Measurements from ENCODE around the gene NCLN. TPM values are rescaled to one million over a fixed set of nuclear protein-coding genes. Genes with fewer than 3 reads are reported as not detected.
A peak's percentile ranks its signal among the peaks of the same experiment; 100 is the strongest.

Gene NCLN
- total RNA-seq, 3 donors from 2014 or later = 52.6 to 103 (median 94.4) TPM

DNA sequence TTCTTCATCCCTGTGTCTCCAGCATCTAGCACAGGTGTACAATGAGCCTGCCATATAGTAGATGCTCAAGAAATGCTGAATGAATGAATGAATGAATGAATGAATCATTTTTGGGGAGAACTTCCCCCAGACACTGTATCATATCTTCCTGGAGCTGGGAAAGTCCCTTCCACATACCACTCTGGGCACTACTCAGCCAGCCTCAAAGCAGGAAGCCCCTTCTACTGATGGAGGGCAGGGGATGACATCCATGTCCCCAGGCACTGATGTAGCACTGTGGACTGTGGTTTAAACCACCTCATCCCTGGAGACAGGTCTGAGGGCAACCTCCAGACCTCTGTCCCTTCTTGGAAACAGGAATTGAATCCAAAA is 45.1 kb upstream of the NCLN start:
- Histone ChIP-seq H3K36me3 (ENCODE audit: low read depth) (no peaks in the 10 kb centered on the region), H3K4me3 (no peak overlapping the region), H3K4me1 (ENCODE audit: low read depth) (no peaks in the 10 kb centered on the region), H3K9me3 (no peaks in the 10 kb centered on the region)
- DNase-seq (peak in 1 of 3 donors; percentile 5), ATAC-seq (no peak)
- TF ChIP-seq, protein P1, sequence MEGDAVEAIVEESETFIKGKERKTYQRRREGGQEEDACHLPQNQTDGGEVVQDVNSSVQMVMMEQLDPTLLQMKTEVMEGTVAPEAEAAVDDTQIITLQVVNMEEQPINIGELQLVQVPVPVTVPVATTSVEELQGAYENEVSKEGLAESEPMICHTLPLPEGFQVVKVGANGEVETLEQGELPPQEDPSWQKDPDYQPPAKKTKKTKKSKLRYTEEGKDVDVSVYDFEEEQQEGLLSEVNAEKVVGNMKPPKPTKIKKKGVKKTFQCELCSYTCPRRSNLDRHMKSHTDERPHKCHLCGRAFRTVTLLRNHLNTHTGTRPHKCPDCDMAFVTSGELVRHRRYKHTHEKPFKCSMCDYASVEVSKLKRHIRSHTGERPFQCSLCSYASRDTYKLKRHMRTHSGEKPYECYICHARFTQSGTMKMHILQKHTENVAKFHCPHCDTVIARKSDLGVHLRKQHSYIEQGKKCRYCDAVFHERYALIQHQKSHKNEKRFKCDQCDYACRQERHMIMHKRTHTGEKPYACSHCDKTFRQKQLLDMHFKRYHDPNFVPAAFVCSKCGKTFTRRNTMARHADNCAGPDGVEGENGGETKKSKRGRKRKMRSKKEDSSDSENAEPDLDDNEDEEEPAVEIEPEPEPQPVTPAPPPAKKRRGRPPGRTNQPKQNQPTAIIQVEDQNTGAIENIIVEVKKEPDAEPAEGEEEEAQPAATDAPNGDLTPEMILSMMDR (IDR thresholded peaks at IDR 0.05) = no peak
- intact Hi-C loops (cut with DNase I, micrococcal nuclease) = no loop called here

DNA sequence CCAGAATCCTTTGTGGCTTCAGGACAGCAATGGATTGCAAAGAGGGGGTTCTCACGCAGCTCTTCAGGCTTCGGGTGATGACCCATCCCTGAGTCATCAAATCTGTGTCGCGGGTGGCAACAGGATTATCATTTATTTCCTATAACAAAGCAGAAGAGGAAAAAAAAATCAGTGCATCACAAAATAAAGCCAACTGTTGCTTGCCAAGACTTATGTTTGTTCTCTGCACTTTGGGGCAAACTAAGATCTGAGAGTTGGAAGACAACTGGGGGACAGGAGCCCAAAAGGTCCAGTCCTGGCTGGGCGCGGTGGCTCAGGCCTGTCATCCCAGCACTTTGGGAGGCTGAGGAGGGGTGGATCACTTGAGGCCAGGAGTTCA is 43.4 kb upstream of the NCLN start:
- Histone ChIP-seq H3K4me3 (no peak overlapping the region), H3K9me3 (no peaks in the 10 kb centered on the region), H3K36me3 (ENCODE audit: low read depth) (no peaks in the 10 kb centered on the region), H3K4me1 (ENCODE audit: low read depth) (no peaks in the 10 kb centered on the region)
- ATAC-seq = peak; percentile 50
- TF ChIP-seq, protein P1 (IDR thresholded peaks at IDR 0.05) = no peak
- intact Hi-C loops (cut with DNase I, micrococcal nuclease) = no loop called here
- DNase-seq = no peak

DNA sequence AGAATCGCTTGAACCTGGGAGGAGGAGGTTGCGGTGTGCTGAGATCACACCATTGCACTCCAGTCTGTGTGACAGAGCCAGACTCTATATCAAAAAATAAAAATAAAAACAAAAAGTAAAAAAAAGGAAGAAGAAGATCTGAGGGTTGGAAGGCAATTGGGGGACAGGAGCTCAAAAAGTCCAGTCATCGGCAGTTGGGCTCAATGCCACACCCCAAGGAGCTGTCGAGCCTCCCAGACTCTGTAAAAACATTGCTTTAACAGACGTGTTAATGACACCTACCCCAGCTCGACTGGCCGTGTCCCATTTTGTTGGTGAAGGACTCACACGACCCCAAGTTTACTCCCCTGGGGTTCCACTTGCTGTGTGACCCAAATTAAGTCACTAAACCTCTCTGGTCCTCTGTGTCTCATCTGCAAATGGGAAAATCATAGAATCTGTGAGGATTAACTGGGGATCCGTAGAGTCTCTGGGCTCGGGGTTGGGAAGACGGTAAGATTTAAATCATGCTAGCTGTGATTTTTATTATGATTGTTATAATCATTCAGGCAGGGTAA is 42.9 kb upstream of the NCLN start:
- ATAC-seq = no peak
- TF ChIP-seq, protein P1 (IDR thresholded peaks at IDR 0.05) = no peak
- no peaks in the 10 kb centered on the region for H3K9me3 ChIP-seq
- no peak for DNase-seq
- intact Hi-C loops (cut with DNase I, micrococcal nuclease) = no loop called here
- H3K4me1 ChIP-seq (ENCODE audit: low read depth) = no peaks in the 10 kb centered on the region
- H3K4me3 ChIP-seq = no peak overlapping the region
- H3K36me3 ChIP-seq (ENCODE audit: low read depth) = no peaks in the 10 kb centered on the region

DNA sequence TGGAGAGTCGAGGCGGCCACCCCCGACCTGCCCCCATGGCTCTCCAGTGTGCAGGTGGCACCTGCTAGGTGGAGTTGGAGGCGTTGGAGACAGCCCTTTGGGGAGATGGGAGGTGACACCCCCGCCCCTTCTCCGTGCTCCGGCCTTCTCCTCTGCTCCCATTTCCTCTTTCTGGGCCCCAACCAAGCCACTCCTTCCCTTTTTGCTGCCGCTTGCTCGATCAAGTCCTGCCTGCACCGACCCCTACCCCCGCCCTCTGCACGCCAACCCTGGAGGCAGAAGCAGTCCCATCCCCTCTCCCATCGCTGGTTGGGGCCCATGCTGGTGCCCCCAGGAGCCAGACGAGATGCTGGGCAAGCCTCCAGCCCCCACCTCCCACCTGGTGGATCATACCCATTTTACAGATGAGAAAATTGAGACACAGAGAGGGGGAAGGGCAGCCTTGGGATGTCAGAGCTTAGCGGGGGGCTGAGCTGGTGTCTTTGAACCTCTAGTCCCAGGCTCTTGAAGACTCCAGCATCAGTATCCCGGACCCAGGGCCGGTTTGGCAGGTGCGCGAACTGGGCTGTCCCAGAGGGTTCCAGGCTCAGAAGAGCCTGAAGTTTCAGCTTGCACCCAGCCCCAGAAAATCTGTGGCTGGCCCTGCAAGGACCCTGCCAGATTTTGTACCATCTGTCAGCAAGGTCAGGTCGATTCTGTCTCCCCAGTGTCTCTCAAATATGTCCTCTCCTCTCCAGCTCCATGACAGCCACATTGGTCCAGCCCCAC is 39.6 kb upstream of the NCLN start:
- peak; percentile 44 for ATAC-seq
- intact Hi-C loops (cut with DNase I, micrococcal nuclease) = no loop called here
- Histone ChIP-seq H3K9me3 (no peaks in the 10 kb centered on the region), H3K36me3 (ENCODE audit: low read depth) (no peaks in the 10 kb centered on the region), H3K4me1 (ENCODE audit: low read depth) (no peaks in the 10 kb centered on the region), H3K4me3 (no peak overlapping the region)
- no peak for DNase-seq
- TF ChIP-seq, protein P1 (IDR thresholded peaks at IDR 0.05) = no peak

DNA sequence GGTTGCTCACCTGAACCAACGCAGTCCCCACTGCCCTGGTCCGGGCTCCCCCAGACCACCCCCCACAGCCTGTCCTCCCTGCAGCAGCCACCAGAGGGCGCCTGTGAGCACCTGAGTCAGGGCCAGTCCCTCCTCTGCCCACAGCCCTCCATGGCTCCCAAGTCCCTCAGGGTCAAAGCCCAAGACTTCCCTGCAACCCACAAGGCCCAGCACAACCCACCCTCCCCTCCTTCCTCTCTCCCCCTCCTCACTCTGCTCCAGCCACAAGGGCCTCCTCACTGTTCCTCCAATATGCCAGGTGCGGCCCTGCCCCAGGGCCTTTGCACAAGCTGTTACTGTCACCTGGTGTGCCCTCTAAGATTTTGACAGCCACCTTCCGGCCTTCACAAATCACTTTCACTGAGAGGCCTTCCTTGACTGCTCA is 39.0 kb upstream of the NCLN start:
- intact Hi-C loops (cut with DNase I, micrococcal nuclease) = no loop called here
- DNase-seq (peak; percentile 36 to 64 (median 61)), ATAC-seq (peak; percentile 35)
- H3K36me3 ChIP-seq (ENCODE audit: low read depth) = no peaks in the 10 kb centered on the region
- TF ChIP-seq, protein P1 (IDR thresholded peaks at IDR 0.05) = peak; percentile 58
- no peak overlapping the region for H3K4me3 ChIP-seq
- H3K9me3 ChIP-seq = no peaks in the 10 kb centered on the region
- no peaks in the 10 kb centered on the region for H3K4me1 ChIP-seq (ENCODE audit: low read depth)

All from mucosa of descending colon (tissue), 3 donors.